Occipital lobe (tissue), 2 donors: ENCODE data around the gene CD164L2. TPM values are rescaled to one million over a fixed set of nuclear protein-coding genes. Genes with fewer than 3 reads are reported as not detected.

ENCODE experiments used
- DNase-seq: peaks from one replicate; lab custom pipeline; 2025; lab: John Stamatoyannopoulos, UW
- total RNA-seq: library from RNA; depleted of rRNA; stranded (reverse); fragments of >200 nt; gene quantifications from one replicate; pipeline ENCODE4 v1.2.3, GENCODE V29; 2014

CD164L2 gene
- total RNA-seq, 1 donor from 2014 or later: not detected

- DNase-seq: no peak
These were observed 19.1 kb downstream of the CD164L2 start for GRCh38 chr1:27363766-27364695.

GRCh38 chr1:27361553-27361952 is 21.6 kb downstream of the CD164L2 start:
- DNase-seq: no peak

GRCh38 chr1:27361044-27361402 is 22.1 kb downstream of the CD164L2 start:
- no peak for DNase-seq

- no peak for DNase-seq
These were observed 22.7 kb downstream of the CD164L2 start for GRCh38 chr1:27360159-27361043.

- DNase-seq: no peak
These were observed 23.3 kb downstream of the CD164L2 start for GRCh38 chr1:27359822-27360158.

- DNase-seq: no peak
These were observed 24.2 kb downstream of the CD164L2 start for GRCh38 chr1:27358928-27359313.

GRCh38 chr1:27358038-27358927 is 24.9 kb downstream of the CD164L2 start:
- no peak for DNase-seq

GRCh38 chr1:27357281-27358037 is 25.7 kb downstream of the CD164L2 start:
- DNase-seq: peak; percentile 23

GRCh38 chr1:27356619-27357280 is 26.4 kb downstream of the CD164L2 start:
- DNase-seq: no peak

- no peak for DNase-seq
These were observed 26.9 kb downstream of the CD164L2 start for GRCh38 chr1:27356277-27356618.

- DNase-seq: no peak
These were observed 27.4 kb downstream of the CD164L2 start for GRCh38 chr1:27355683-27356082.

GRCh38 chr1:27353629-27354028 is 29.5 kb downstream of the CD164L2 start:
- no peak for DNase-seq

GRCh38 chr1:27353166-27353565 is 30.0 kb downstream of the CD164L2 start:
- no peak for DNase-seq

GRCh38 chr1:27351541-27352107 is 31.5 kb downstream of the CD164L2 start:
- no peak for DNase-seq

GRCh38 chr1:27350663-27351540 is 32.2 kb downstream of the CD164L2 start:
- no peak for DNase-seq

GRCh38 chr1:27349784-27350662 is 33.1 kb downstream of the CD164L2 start:
- DNase-seq: no peak

- DNase-seq: no peak
These were observed 34.0 kb downstream of the CD164L2 start for GRCh38 chr1:27348861-27349783.
